DOHH2 (cell line): ENCODE measurements around the gene GNAO1.

Source experiments
- EZH2phosphoT487 ChIP-seq: fragments of 200-600 bp; sonication (generic); IDR thresholded peaks from 2 replicates; pipeline ENCODE4 v1.6.1; 2017; ENCODE audit warnings: borderline replicate concordance, mild to moderate bottlenecking, antibody characterized with exemption, low read length, moderate library complexity, mixed read lengths
- TF ChIP-seq, protein P1 (sequence below): fragments of 200-600 bp; sonication (generic); IDR thresholded peaks from one replicate; pipeline ENCODE4 v1.5.1; 2014; ENCODE audit warnings: antibody characterized with exemption, mild to moderate bottlenecking, low read depth, low read length; ENCODE audit not compliant: poor library complexity, severe bottlenecking

DNA sequence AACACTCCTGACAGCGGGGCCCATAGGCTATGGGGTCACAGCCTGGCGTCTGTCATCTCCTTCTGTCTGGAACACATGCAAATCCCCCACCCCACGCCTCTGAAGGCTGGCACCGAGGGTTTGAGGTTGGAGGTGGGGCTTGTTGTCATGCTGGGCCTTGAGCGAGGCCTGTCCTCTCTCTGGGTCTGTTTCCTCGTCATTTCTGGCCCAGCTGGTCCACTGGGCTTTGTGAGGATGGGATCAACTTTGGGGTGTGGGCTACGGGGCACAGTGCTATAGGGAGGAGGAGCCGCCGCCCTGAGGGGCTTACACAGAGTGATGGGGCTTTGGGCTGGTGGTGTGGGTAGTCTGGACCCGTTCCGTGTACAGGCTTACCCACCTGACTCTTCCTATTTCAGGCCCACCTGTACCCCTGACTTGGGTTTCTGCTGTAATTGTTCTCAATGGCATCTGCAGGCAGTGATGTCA, 146.6 kb downstream of the GNAO1 start:
- TF ChIP-seq EZH2phosphoT487: no peak
- TF ChIP-seq, protein P1, sequence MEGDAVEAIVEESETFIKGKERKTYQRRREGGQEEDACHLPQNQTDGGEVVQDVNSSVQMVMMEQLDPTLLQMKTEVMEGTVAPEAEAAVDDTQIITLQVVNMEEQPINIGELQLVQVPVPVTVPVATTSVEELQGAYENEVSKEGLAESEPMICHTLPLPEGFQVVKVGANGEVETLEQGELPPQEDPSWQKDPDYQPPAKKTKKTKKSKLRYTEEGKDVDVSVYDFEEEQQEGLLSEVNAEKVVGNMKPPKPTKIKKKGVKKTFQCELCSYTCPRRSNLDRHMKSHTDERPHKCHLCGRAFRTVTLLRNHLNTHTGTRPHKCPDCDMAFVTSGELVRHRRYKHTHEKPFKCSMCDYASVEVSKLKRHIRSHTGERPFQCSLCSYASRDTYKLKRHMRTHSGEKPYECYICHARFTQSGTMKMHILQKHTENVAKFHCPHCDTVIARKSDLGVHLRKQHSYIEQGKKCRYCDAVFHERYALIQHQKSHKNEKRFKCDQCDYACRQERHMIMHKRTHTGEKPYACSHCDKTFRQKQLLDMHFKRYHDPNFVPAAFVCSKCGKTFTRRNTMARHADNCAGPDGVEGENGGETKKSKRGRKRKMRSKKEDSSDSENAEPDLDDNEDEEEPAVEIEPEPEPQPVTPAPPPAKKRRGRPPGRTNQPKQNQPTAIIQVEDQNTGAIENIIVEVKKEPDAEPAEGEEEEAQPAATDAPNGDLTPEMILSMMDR: no peak
